D721Med (cell line): ENCODE data around the gene SPATA1.
A peak's percentile ranks its signal among the peaks of the same experiment; 100 is the strongest.

Source experiments
- DNase-seq: peaks from one replicate; pipeline ENCODE4 v3.0.0; 2011; ENCODE audit warnings: low spot score; ENCODE audit not compliant: insufficient read length
- FAIRE-seq: peaks from 2 replicates; lab custom pipeline; 2011; peaks lifted over from hg19 to GRCh38; lab: Jason Lieb, UNC
- CTCF ChIP-seq: IDR thresholded peaks from 2 replicates; pipeline ENCODE4 v1.5.1; 2012; ENCODE audit warnings: mild to moderate bottlenecking, control low read depth; ENCODE audit not compliant: insufficient read depth; ENCODE audit errors: missing control alignments

The SPATA1 gene

DNA sequence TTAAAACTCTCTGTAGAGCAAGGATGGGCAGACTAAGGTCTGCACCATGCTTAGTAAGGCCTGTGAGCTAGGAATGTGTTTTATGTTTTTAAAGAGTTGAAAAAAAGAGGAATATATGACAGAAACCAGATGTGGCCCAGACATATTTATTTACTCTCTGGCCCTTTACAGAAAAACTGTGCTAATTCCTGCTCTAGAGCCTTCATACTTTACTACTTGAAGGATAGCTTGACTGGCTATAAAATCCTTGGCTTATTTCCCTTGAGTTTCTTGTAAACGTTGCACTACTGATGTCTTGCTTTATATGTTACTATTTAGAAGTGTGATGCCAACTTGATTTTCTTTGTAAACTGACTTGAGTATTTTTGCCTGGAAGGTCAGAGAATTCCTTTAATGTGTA is 34.6 kb downstream of the SPATA1 start:
- FAIRE-seq (no peak), DNase-seq (no peak)
- TF ChIP-seq CTCF = no peak

GRCh38 chr1:84541679-84542078 is 35.5 kb downstream of the SPATA1 start:
- DNase-seq (no peak), FAIRE-seq (no peak)
- peak; percentile 42 for TF ChIP-seq CTCF

GRCh38 chr1:84550826-84551225 is 44.6 kb downstream of the SPATA1 start:
- TF ChIP-seq CTCF = no peak
- FAIRE-seq (no peak), DNase-seq (no peak)

DNA sequence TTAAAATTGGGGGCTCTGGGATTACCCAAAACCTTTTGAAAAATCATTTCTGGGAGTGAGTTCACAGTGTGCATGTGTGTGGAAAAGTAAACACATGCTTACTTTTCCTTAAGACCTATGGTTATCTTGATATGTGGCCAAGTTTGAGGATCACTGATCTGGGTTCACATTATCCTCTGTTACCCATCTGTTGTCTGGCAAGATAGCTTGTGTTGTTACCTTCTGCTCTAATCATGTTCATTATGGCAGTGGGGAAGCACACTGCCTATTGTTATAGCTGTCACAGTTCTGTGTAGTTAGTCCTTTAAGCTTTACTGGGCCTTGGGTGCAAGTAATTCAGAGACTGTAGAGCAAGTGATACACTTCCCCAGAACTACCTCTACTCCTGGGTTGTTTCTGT is 63.0 kb downstream of the SPATA1 start:
- no peak for TF ChIP-seq CTCF
- DNase-seq (no peak), FAIRE-seq (peak; percentile 100)

- TF ChIP-seq CTCF = no peak
- DNase-seq (no peak), FAIRE-seq (peak; percentile 21)
These were observed 64.4 kb downstream of the SPATA1 start for GRCh38 chr1:84570436-84571149.

GRCh38 chr1:84571150-84571535 is 65.0 kb downstream of the SPATA1 start:
- TF ChIP-seq CTCF = no peak
- FAIRE-seq (no peak), DNase-seq (no peak)

DNA sequence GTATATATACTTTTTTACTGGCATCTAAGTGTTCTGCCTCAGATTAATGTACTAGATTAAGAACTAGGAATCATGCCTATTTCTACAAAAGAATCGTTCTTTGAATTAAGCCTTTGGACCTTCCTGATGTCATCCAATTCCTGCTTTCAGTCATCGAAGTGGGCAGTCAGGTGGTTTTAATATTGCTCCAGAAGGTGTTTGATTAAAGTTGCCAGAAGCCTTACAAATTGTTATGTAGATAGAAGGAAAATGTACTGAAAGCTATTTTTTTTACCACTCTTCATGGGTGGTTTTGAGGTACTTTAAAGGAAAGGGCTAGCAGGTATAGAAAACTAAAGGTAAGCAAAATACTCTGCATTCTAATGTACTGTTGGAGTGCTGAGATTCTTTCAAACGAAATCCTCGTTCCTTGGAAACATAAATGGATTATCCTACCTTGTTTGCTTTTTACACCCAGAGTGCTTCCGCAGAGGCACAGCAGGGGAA is 67.3 kb downstream of the SPATA1 start:
- no peak for DNase-seq
- no peak for TF ChIP-seq CTCF
- no peak for FAIRE-seq
